HCT116 (cell line): ENCODE data around the gene TMIGD3.

ENCODE experiments used
- CEBPB ChIP-seq: IDR thresholded peaks from 2 replicates; pipeline ENCODE4 v1.6.1; 2012; ENCODE audit warnings: low read depth
- JUND ChIP-seq: IDR thresholded peaks from 2 replicates; pipeline ENCODE4 v1.6.1; 2012
- RAD21 ChIP-seq: IDR thresholded peaks from 2 replicates; pipeline ENCODE4 v1.6.1; 2012; ENCODE audit warnings: low read depth, mild to moderate bottlenecking
- SIN3A ChIP-seq: IDR thresholded peaks from 2 replicates; pipeline ENCODE4 v1.6.1; 2012; ENCODE audit warnings: low read depth
- TF ChIP-seq, protein P1 (sequence below), 3 experiments: fragments of 200-600 bp in 1 of 3; sonication (generic) in 1 of 3; IDR thresholded peaks in 2 of 3; conservative IDR thresholded peaks in 1 of 3; 2 replicates each; pipeline ENCODE4 v1.5.1; 2012 to 2017; ENCODE audit warnings: low read depth in 2 of 3, low read length in 2 of 3, antibody characterized with exemption in 1 of 3, borderline replicate concordance in 1 of 3, control low read depth in 1 of 3, mild to moderate bottlenecking in 1 of 3, mixed read lengths in 1 of 3, mixed run types in 1 of 3, moderate library complexity in 1 of 3; ENCODE audit not compliant: insufficient read depth in 1 of 3
- TF ChIP-seq, protein P2 (sequence below): IDR thresholded peaks from 2 replicates; pipeline ENCODE4 v1.6.1; 2012

DNA sequence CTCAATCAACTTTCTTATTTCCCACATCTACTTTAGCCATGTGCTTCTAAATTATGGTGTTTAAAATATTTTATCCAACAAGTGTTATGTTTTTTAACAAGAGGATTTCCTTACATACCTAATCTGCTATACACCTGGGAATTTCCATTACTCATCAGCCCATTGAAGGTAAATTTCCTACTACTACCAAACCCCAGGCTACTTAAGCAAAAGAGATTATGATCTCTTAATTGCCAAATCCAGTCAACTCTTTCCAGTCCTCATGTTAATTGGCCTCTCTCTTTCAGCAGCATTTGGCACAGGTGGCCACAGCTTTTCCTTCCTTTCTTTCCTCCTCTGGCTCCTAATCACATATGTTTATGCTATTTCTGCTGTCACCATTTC, 34.7 kb downstream of the TMIGD3 start:
- no peak for TF ChIP-seq CEBPB
- no peak for TF ChIP-seq RAD21
- no peak for TF ChIP-seq SIN3A
- TF ChIP-seq, protein P1, sequence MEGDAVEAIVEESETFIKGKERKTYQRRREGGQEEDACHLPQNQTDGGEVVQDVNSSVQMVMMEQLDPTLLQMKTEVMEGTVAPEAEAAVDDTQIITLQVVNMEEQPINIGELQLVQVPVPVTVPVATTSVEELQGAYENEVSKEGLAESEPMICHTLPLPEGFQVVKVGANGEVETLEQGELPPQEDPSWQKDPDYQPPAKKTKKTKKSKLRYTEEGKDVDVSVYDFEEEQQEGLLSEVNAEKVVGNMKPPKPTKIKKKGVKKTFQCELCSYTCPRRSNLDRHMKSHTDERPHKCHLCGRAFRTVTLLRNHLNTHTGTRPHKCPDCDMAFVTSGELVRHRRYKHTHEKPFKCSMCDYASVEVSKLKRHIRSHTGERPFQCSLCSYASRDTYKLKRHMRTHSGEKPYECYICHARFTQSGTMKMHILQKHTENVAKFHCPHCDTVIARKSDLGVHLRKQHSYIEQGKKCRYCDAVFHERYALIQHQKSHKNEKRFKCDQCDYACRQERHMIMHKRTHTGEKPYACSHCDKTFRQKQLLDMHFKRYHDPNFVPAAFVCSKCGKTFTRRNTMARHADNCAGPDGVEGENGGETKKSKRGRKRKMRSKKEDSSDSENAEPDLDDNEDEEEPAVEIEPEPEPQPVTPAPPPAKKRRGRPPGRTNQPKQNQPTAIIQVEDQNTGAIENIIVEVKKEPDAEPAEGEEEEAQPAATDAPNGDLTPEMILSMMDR (IDR thresholded peaks at IDR 0.05 in 2 of 3, conservative IDR thresholded peaks at IDR 0.05 in 1 of 3; ENCODE audit: borderline replicate concordance in 1 of 3, insufficient read depth in 1 of 3, low read depth in 2 of 3, low read length in 2 of 3), result no peak
- TF ChIP-seq JUND, result no peak
- TF ChIP-seq, protein P2, sequence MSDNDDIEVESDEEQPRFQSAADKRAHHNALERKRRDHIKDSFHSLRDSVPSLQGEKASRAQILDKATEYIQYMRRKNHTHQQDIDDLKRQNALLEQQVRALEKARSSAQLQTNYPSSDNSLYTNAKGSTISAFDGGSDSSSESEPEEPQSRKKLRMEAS, result no peak
